ENCODE measurements around the gene PTPRK.
"Not testable (repeated sequence)": the region's sequence is repeated elsewhere in the genome, so short reads cannot be mapped to it uniquely, and the experiment has no call there.

GRCh38 chr6:127978185-127978584 is 542.2 kb downstream of the PTPRK start:
- TF ChIP-seq, protein P1, sequence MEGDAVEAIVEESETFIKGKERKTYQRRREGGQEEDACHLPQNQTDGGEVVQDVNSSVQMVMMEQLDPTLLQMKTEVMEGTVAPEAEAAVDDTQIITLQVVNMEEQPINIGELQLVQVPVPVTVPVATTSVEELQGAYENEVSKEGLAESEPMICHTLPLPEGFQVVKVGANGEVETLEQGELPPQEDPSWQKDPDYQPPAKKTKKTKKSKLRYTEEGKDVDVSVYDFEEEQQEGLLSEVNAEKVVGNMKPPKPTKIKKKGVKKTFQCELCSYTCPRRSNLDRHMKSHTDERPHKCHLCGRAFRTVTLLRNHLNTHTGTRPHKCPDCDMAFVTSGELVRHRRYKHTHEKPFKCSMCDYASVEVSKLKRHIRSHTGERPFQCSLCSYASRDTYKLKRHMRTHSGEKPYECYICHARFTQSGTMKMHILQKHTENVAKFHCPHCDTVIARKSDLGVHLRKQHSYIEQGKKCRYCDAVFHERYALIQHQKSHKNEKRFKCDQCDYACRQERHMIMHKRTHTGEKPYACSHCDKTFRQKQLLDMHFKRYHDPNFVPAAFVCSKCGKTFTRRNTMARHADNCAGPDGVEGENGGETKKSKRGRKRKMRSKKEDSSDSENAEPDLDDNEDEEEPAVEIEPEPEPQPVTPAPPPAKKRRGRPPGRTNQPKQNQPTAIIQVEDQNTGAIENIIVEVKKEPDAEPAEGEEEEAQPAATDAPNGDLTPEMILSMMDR (conservative IDR thresholded peaks at IDR 0.05; ENCODE audit: low read depth, low read length) = not testable (repeated sequence)
- not testable (repeated sequence) for TF ChIP-seq EZH2phosphoT487 (IDR thresholded peaks at IDR 0.05; ENCODE audit: borderline replicate concordance, low read length); EZH2 (IDR thresholded peaks at IDR 0.05; ENCODE audit: low read length, unreplicated experiment)

Data from PC-3 (cell line).